Measurements from ENCODE around the gene PHF19. TPM values are rescaled to one million over a fixed set of nuclear protein-coding genes. Genes with fewer than 3 reads are reported as not detected.

Gene PHF19
- total RNA-seq = 56.5 and 62.0 TPM in 2 replicates

GRCh38 chr9:120876842-120877240 is at the start of gene PHF19:
PHF19 (minus strand) TSS chr9:120877188; CDS start chr9:120874741, 2,447 bp downstream.

GRCh38 chr9:120926397-120926928 is 49.5 kb upstream of the PHF19 start, which contains the start of gene TRAF1:
TRAF1 (minus strand) TSS chr9:120926796; CDS start chr9:120926075, 721 bp downstream.

GRCh38 chr9:120842685-120843485 is 34.1 kb downstream of the PHF19 start, which contains the start of gene PSMD5:
PSMD5 (minus strand) TSS chr9:120842922; CDS start chr9:120842909, 13 bp downstream.

Other genes with a start within 250 kb of the PHF19 start
- 3.0 and 4.9 TPM in 2 replicates for gene MEGF9, start 162.7 kb downstream of the PHF19 start, total RNA-seq
- 19.0 and 19.6 TPM in 2 replicates for gene FBXW2, start 83.8 kb downstream of the PHF19 start, total RNA-seq
- gene PSMD5, start 34.3 kb downstream of the PHF19 start, total RNA-seq = 37.0 and 48.4 TPM in 2 replicates
- gene TRAF1, start 49.6 kb upstream of the PHF19 start, total RNA-seq = 2.9 and 3.9 TPM in 2 replicates
- 2.6 and 3.0 TPM in 2 replicates for gene C5, start 173.1 kb upstream of the PHF19 start, total RNA-seq
- 7.8 and 8.9 TPM in 2 replicates for gene CNTRL, start 197.8 kb upstream of the PHF19 start, total RNA-seq